A673 (cell line): ENCODE measurements around the gene S100A4. TPM values are rescaled to one million over a fixed set of nuclear protein-coding genes. Genes with fewer than 3 reads are reported as not detected.

Source experiments
- BruUV-seq: library from RNA; stranded (reverse); fragments of 400-500 nt; replicated peaks from 2 replicates; lab custom pipeline; 2021; lab: Mats Ljungman, UMichigan
- CTCF ChIA-PET: fragments of 300-600 bp; sonication (Branson Sonifier 250); formaldehyde crosslinking; loops from one replicate; lab custom pipeline; 2022; ENCODE audit warnings: antibody characterized with exemption; lab: Charles Lee
- POLR2A ChIA-PET: fragments of 300-600 bp; sonication (Branson Sonifier 250); formaldehyde crosslinking; loops from one replicate; lab custom pipeline; 2022; ENCODE audit warnings: antibody characterized with exemption; ENCODE audit not compliant: low non-redundant PET; lab: Charles Lee
- DNase-seq: peaks from one replicate; pipeline ENCODE4 v3.0.0-alpha.2; 2015; ENCODE audit warnings: low spot score
- H3K27ac ChIP-seq: fragments of 200-600 bp; sonication (generic); 2 replicates; pipeline ENCODE4 v1.5.1; 2016; ENCODE audit warnings: mixed run types, low read depth, mild to moderate bottlenecking, mixed read lengths, antibody characterized with exemption, low read length; ENCODE audit not compliant: poor library complexity, severe bottlenecking
- H3K27me3 ChIP-seq: fragments of 200-600 bp; sonication (generic); replicated peaks from 2 replicates; pipeline ENCODE4 v1.6.1; 2017; ENCODE audit warnings: mixed run types, low read depth, mild to moderate bottlenecking, mixed read lengths, antibody characterized with exemption, low read length; ENCODE audit not compliant: insufficient read depth, poor library complexity
- H3K36me3 ChIP-seq: fragments of 200-600 bp; sonication (generic); 2 replicates; pipeline ENCODE4 v1.6.1; 2016; ENCODE audit warnings: mixed run types, mild to moderate bottlenecking, mixed read lengths, antibody characterized with exemption, low read length; ENCODE audit not compliant: insufficient read depth, poor library complexity, severe bottlenecking
- H3K4me1 ChIP-seq: fragments of 200-600 bp; sonication (generic); 2 replicates; pipeline ENCODE4 v1.6.1; 2017; ENCODE audit warnings: mixed run types, mild to moderate bottlenecking, mixed read lengths, antibody characterized with exemption, low read length; ENCODE audit not compliant: insufficient read depth, poor library complexity, severe bottlenecking
- H3K4me3 ChIP-seq: fragments of 200-600 bp; sonication (generic); 2 replicates; pipeline ENCODE4 v1.5.1; 2016; ENCODE audit warnings: low read depth, mixed run types, mild to moderate bottlenecking, mixed read lengths, low read length; ENCODE audit not compliant: poor library complexity, severe bottlenecking
- H3K9me3 ChIP-seq: fragments of 200-600 bp; sonication (generic); 2 replicates; pipeline ENCODE4 v1.6.1; 2016; ENCODE audit warnings: mixed run types, low read depth, mild to moderate bottlenecking, mixed read lengths, antibody characterized with exemption, low read length; ENCODE audit not compliant: poor library complexity, severe bottlenecking
- EZH2 ChIP-seq: fragments of 200-600 bp; sonication (generic); IDR thresholded peaks from 2 replicates; pipeline ENCODE4 v1.6.1; 2017; ENCODE audit warnings: borderline replicate concordance, low read depth, mild to moderate bottlenecking, mixed read lengths, antibody characterized with exemption, low read length; ENCODE audit not compliant: poor library complexity, severe bottlenecking
- intact Hi-C: fragments of 100-400 bp; cut with micrococcal nuclease; formaldehyde crosslinking; loops from one replicate; pipeline ENCODE4 v1.10.0; 2022; ENCODE audit not compliant: unreplicated experiment
- total RNA-seq: library from RNA; stranded (reverse); gene quantifications from 2 replicates; pipeline ENCODE4 v1.2.3, GENCODE V29; 2021
- TF ChIP-seq, protein P1 (sequence below): fragments of 300-800, 200-600 bp; sonication (generic); conservative IDR thresholded peaks from 2 replicates; pipeline ENCODE4 v1.5.1; 2017; ENCODE audit warnings: low read depth, mild to moderate bottlenecking, antibody characterized with exemption, low read length, moderate library complexity, mixed read lengths

Gene S100A4
- total RNA-seq, 1 experiment from 2014 or later: 20.0 TPM

DNA sequence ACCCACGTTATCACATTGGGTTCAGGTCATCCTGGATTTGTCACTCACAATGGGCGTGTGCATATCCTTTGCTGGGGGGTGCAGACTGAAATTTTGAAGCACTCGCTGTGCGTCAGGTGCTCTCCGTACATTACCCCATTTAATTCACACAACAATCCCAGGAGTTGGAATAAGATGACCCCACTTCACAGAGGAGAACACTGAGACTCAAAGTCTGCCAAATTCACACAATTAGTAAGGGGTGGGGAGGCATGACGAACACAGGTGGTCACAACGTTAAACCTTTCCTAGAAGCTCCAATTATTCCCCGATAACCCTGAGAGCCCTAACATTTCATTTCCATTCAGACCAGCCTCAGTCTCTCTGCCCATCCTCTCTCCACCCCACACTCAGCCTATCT is 23.9 kb upstream of the S100A4 start:
- ChIA-PET POLR2A (no interaction called here), CTCF (interaction anchor here (1.7 kb wide), 1 partner anchor 38 kb away, joined by 11 read pairs; no protein-coding TSS in a partner anchor)
- Histone ChIP-seq H3K36me3 (no peaks in the 10 kb centered on the region), H3K4me3 (no peak overlapping the region), H3K27me3 (no peaks in the 10 kb centered on the region), H3K4me1 (peaks cover 22% of the 10 kb centered on the region), H3K9me3 (no peaks in the 10 kb centered on the region), H3K27ac (no peak overlapping the region)
- TF ChIP-seq, protein P1, sequence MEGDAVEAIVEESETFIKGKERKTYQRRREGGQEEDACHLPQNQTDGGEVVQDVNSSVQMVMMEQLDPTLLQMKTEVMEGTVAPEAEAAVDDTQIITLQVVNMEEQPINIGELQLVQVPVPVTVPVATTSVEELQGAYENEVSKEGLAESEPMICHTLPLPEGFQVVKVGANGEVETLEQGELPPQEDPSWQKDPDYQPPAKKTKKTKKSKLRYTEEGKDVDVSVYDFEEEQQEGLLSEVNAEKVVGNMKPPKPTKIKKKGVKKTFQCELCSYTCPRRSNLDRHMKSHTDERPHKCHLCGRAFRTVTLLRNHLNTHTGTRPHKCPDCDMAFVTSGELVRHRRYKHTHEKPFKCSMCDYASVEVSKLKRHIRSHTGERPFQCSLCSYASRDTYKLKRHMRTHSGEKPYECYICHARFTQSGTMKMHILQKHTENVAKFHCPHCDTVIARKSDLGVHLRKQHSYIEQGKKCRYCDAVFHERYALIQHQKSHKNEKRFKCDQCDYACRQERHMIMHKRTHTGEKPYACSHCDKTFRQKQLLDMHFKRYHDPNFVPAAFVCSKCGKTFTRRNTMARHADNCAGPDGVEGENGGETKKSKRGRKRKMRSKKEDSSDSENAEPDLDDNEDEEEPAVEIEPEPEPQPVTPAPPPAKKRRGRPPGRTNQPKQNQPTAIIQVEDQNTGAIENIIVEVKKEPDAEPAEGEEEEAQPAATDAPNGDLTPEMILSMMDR: no peak
- TF ChIP-seq EZH2: no peak
- no peak for DNase-seq
- BruUV-seq: no TSS peak
- intact Hi-C loops: loop anchor here (2.0 kb wide), 1 partner anchor 59 kb away; no protein-coding TSS in a partner anchor

GRCh38 chr1:153568367-153569099 is 22.9 kb upstream of the S100A4 start:
- BruUV-seq: no TSS peak
- no peak for TF ChIP-seq EZH2
- TF ChIP-seq, protein P1: peak; percentile 98
- DNase-seq: peak; percentile 91
- H3K4me1 ChIP-seq: peaks cover 26% of the 10 kb centered on the region
- intact Hi-C loops: loop anchor here (1.0 to 2.0 kb wide), 2 partner anchors 35 to 58 kb away; no protein-coding TSS in a partner anchor
- no peaks in the 10 kb centered on the region for H3K9me3 ChIP-seq
- no peak overlapping the region for H3K27ac ChIP-seq
- CTCF ChIA-PET: interaction anchor here (0.7 to 1.7 kb wide), 8 partner anchors 24 to 409 kb away, joined by 3 to 14 read pairs (median 4); partner anchors contain the start of gene S100A6
- H3K4me3 ChIP-seq: no peak overlapping the region
- POLR2A ChIA-PET: interaction anchor here (0.6 kb wide), 1 partner anchor 765 kb away, joined by 7 read pairs; no protein-coding TSS in a partner anchor
- no peaks in the 10 kb centered on the region for H3K27me3 ChIP-seq
- H3K36me3 ChIP-seq: no peaks in the 10 kb centered on the region

DNA sequence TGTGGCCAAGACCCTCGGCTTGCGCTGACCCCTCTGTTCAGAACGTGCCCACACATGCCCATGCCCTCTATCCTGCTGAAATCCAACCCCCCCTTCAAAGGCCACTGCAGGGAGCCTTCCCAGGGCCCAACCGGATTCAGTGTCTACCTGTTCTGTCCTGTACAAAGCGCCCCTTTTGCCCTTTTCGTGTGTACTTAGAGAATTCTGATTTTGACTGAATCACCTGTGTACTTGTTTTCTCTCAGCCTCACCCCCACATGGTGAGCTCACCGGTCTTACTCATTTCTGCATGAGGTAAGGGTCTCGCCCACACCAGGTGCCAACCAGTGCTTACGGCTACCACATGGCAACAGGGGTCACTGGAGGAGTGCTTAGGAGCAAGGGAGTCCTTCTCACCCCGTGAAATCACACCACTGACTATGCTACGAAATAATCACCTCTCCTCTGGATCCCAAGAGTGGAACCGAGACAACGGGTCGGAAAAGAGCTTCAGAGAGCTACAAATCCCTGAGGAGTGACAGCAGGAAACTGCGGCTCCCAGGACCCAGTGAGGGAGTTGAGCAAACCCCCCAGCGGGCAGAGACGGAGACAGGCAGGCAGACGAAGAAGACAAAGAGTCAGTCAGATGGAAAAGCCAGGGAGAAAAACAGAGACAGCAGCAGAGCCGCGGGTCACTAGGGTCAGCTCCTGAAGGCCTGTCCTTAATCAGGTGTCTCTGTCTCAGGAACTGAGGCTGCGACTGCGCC is 22.2 kb upstream of the S100A4 start:
- no peaks in the 10 kb centered on the region for H3K36me3 ChIP-seq
- H3K4me1 ChIP-seq: peaks cover 30% of the 10 kb centered on the region
- BruUV-seq: TSS peak; percentile 48
- no peaks in the 10 kb centered on the region for H3K27me3 ChIP-seq
- DNase-seq: peak; percentile 41
- no peaks in the 10 kb centered on the region for H3K9me3 ChIP-seq
- ChIA-PET CTCF (interaction anchor here (0.7 to 1.7 kb wide), 8 partner anchors 23 to 410 kb away, joined by 3 to 14 read pairs (median 4); partner anchors contain the start of gene S100A6), POLR2A (interaction anchor here (0.6 kb wide), 1 partner anchor 765 kb away, joined by 7 read pairs; no protein-coding TSS in a partner anchor)
- TF ChIP-seq, protein P1: no peak
- TF ChIP-seq EZH2: no peak
- intact Hi-C loops: loop anchor here (1.0 to 2.0 kb wide), 2 partner anchors 34 to 57 kb away; no protein-coding TSS in a partner anchor
- no peak overlapping the region for H3K4me3 ChIP-seq
- H3K27ac ChIP-seq: peak overlapping the region; percentile 11
